BE2C (cell line): Measurements from ENCODE around the gene SUN2.

Source experiments
- DNase-seq: peaks from one replicate; pipeline ENCODE4 v3.0.0-alpha.2; 2020
- H3K27me3 ChIP-seq: fragments of 250-450 bp; sonication (Bioruptor Pico); 2 replicates; pipeline ENCODE4 v1.5.1; 2020; ENCODE audit warnings: mild to moderate bottlenecking
- H3K36me3 ChIP-seq: fragments of 250-450 bp; sonication (Bioruptor Pico); 2 replicates; pipeline ENCODE4 v1.5.1; 2020; ENCODE audit warnings: mild to moderate bottlenecking
- H3K4me1 ChIP-seq: fragments of 250-450 bp; sonication (Bioruptor Pico); 2 replicates; pipeline ENCODE4 v1.5.1; 2020
- H3K4me3 ChIP-seq: 2 replicates; pipeline ENCODE4 v1.5.1; 2011; ENCODE audit warnings: low read depth, low read length
- H3K9me3 ChIP-seq: fragments of 250-450 bp; sonication (Bioruptor Pico); 2 replicates; pipeline ENCODE4 v1.5.1; 2020
- TF ChIP-seq, protein P1 (sequence below): IDR thresholded peaks from 2 replicates; pipeline ENCODE4 v1.5.1; 2012; ENCODE audit warnings: mild to moderate bottlenecking, low read depth, low read length

The SUN2 gene

GRCh38 chr22:38772623-38772873 is 16.8 kb upstream of the SUN2 start:
- H3K9me3 ChIP-seq: no peaks in the 10 kb centered on the region
- DNase-seq: no peak
- H3K4me3 ChIP-seq: no peak overlapping the region
- H3K4me1 ChIP-seq: 0 out of 2 replicates have a peak, but pooled peaks cover 3% of the 10 kb centered on the region
- no peaks in the 10 kb centered on the region for H3K27me3 ChIP-seq
- H3K36me3 ChIP-seq: no peaks in the 10 kb centered on the region
- TF ChIP-seq, protein P1, sequence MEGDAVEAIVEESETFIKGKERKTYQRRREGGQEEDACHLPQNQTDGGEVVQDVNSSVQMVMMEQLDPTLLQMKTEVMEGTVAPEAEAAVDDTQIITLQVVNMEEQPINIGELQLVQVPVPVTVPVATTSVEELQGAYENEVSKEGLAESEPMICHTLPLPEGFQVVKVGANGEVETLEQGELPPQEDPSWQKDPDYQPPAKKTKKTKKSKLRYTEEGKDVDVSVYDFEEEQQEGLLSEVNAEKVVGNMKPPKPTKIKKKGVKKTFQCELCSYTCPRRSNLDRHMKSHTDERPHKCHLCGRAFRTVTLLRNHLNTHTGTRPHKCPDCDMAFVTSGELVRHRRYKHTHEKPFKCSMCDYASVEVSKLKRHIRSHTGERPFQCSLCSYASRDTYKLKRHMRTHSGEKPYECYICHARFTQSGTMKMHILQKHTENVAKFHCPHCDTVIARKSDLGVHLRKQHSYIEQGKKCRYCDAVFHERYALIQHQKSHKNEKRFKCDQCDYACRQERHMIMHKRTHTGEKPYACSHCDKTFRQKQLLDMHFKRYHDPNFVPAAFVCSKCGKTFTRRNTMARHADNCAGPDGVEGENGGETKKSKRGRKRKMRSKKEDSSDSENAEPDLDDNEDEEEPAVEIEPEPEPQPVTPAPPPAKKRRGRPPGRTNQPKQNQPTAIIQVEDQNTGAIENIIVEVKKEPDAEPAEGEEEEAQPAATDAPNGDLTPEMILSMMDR: no peak

- Histone ChIP-seq H3K36me3 (no peaks in the 10 kb centered on the region), H3K27me3 (no peaks in the 10 kb centered on the region), H3K4me3 (no peak overlapping the region), H3K9me3 (no peaks in the 10 kb centered on the region), H3K4me1 (peaks cover 9% of the 10 kb centered on the region)
- TF ChIP-seq, protein P1: no peak
- no peak for DNase-seq
Observed at GRCh38 chr22:38770257-38770949, 14.6 kb upstream of the SUN2 start.

DNA sequence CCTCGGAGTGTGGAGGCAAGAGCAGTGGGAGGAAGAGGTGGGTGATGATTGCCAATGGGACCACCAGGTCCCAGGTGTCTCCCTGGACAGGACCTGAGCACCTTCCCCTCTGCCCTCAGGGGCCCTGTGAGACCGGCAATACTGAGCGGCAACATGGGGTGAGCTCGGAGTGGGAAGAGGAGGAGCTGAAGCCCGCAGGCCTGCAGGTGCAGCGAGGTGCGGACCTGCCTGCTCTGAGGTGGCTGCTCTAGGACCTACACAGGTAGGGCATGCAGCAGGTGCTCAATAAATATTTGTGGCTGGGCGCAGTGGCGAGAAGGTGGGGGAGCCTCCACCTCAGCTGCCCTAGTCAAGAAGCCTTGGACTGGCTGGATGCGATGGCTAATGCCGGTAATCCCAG is 12.2 kb upstream of the SUN2 start:
- H3K4me3 ChIP-seq: no peak overlapping the region
- H3K9me3 ChIP-seq: no peaks in the 10 kb centered on the region
- H3K27me3 ChIP-seq: no peaks in the 10 kb centered on the region
- H3K4me1 ChIP-seq: peaks cover 9% of the 10 kb centered on the region
- no peak for DNase-seq
- no peaks in the 10 kb centered on the region for H3K36me3 ChIP-seq
- TF ChIP-seq, protein P1: no peak

DNA sequence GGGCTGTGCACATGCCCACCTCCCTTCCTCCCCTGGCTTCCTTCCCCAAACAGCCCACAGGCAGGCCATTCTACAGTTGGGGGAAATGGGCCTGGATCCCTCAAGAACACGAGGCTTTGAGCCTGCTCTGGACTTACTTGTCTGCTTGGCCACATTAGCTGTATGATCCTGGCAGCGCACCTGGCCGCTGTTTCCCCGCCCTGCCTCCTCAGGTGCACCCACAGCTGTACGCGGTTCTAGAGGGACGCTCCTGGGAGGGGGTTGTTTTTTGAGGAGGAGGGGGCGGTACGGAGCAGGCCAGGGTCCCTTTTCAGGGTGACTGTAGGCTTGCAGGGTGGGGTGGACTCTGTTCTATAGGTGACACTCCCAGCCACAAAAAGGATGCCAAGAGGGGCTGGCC is 11.5 kb upstream of the SUN2 start:
- Histone ChIP-seq H3K36me3 (no peaks in the 10 kb centered on the region), H3K4me1 (peaks cover 13% of the 10 kb centered on the region), H3K4me3 (no peak overlapping the region), H3K9me3 (no peaks in the 10 kb centered on the region), H3K27me3 (no peaks in the 10 kb centered on the region)
- DNase-seq: no peak
- TF ChIP-seq, protein P1: no peak

- TF ChIP-seq, protein P1: peak; percentile 98
- no peaks in the 10 kb centered on the region for H3K27me3 ChIP-seq
- no peaks in the 10 kb centered on the region for H3K9me3 ChIP-seq
- H3K4me1 ChIP-seq: peaks cover 15% of the 10 kb centered on the region
- H3K4me3 ChIP-seq: no peak overlapping the region
- peak; percentile 93 for DNase-seq
- H3K36me3 ChIP-seq: no peaks in the 10 kb centered on the region
Observed at GRCh38 chr22:38766076-38766777, 10.4 kb upstream of the SUN2 start.

DNA sequence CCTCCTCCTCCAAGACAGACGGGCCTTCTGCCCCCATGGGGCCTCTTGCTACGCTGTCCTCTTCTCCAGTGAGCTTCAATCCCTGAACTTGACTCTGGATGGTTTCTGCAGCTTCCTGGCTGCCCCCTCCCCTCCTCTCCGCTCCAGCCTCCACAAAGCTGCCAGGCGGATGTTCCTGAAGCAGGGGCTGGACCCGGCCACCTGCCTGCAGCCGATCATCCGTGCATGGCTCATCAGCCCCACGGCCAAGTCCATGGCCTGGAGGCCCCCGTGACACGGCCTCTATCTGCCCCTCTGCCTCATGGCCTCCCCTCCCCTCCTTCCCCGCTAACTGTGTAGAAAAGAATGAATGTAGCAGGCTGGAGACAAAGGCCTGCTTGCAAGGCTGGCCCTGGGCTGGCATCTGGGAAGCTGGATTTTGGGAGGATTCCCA is 6.8 kb upstream of the SUN2 start:
- H3K27me3 ChIP-seq: no peaks in the 10 kb centered on the region
- peak; percentile 55 for DNase-seq
- H3K36me3 ChIP-seq: no peaks in the 10 kb centered on the region
- no peaks in the 10 kb centered on the region for H3K9me3 ChIP-seq
- H3K4me3 ChIP-seq: no peak overlapping the region
- H3K4me1 ChIP-seq: peaks cover 25% of the 10 kb centered on the region
- TF ChIP-seq, protein P1: no peak
